Smooth muscle cell (in vitro differentiated cells): ENCODE data around the gene BST1. TPM values are rescaled to one million over a fixed set of nuclear protein-coding genes. Genes with fewer than 3 reads are reported as not detected.

Source experiments
- DNase-seq: peaks from one replicate; lab custom pipeline; 2025; ENCODE audit not compliant: unreplicated experiment; lab: John Stamatoyannopoulos, UW
- H2AFZ ChIP-seq: fragments of 200-600 bp; sonication (generic); 2 replicates; pipeline ENCODE4 v1.6.0; 2016; ENCODE audit warnings: antibody characterized with exemption, low read depth, mild to moderate bottlenecking
- H3F3A ChIP-seq: fragments of 200-600 bp; sonication (generic); 2 replicates; pipeline ENCODE4 v1.6.0; 2017; ENCODE audit warnings: antibody characterized with exemption, low read depth
- H3K27ac ChIP-seq: fragments of 200-600 bp; sonication (generic); 2 replicates; pipeline ENCODE4 v1.5.1; 2016; ENCODE audit warnings: low read depth, mild to moderate bottlenecking
- H3K27me3 ChIP-seq: fragments of 200-600 bp; sonication (generic); 2 replicates; pipeline ENCODE4 v1.6.1; 2016; ENCODE audit warnings: low read depth, mild to moderate bottlenecking
- H3K36me3 ChIP-seq: fragments of 200-600 bp; sonication (generic); 2 replicates; pipeline ENCODE4 v1.5.1; 2016; ENCODE audit warnings: low read depth
- H3K4me1 ChIP-seq: fragments of 200-600 bp; sonication (generic); 2 replicates; pipeline ENCODE4 v1.5.1; 2016; ENCODE audit warnings: low read depth
- H3K4me2 ChIP-seq: fragments of 200-600 bp; sonication (generic); 2 replicates; pipeline ENCODE4 v1.6.0; 2016; ENCODE audit warnings: mild to moderate bottlenecking
- H3K4me3 ChIP-seq: fragments of 200-600 bp; sonication (generic); 2 replicates; pipeline ENCODE4 v1.5.1; 2016; ENCODE audit warnings: mild to moderate bottlenecking
- H3K79me2 ChIP-seq: fragments of 200-600 bp; sonication (generic); 2 replicates; pipeline ENCODE4 v1.6.0; 2016; ENCODE audit warnings: low read depth, mild to moderate bottlenecking
- H3K9ac ChIP-seq: fragments of 200-600 bp; sonication (generic); 2 replicates; pipeline ENCODE4 v1.6.0; 2016; ENCODE audit warnings: low read depth
- H3K9me3 ChIP-seq: fragments of 200-600 bp; sonication (generic); replicated peaks from 2 replicates; pipeline ENCODE4 v1.5.1; 2016; ENCODE audit warnings: low read depth
- H4K20me1 ChIP-seq: fragments of 200-600 bp; sonication (generic); 2 replicates; pipeline ENCODE4 v1.6.0; 2016; ENCODE audit warnings: low read depth
- WGBS: methylation state at CpG from one replicate; pipeline ENCODE4 v1.1.7; 2016; ENCODE audit warnings: low lambda C conversion rate; 5-methylcytosine and 5-hydroxymethylcytosine counted together
- polyA plus RNA-seq: library from polyadenylated mRNA; unstranded; fragments of >200 nt; fragmentation: Nextera tagmentation; extraction: Ambion mirVana; gene quantifications from 2 replicates; pipeline ENCODE4 v1.2.1, GENCODE V29; 2016
- total RNA-seq: library from RNA; depleted of rRNA; stranded (reverse); fragments of >200 nt; gene quantifications from 2 replicates; pipeline ENCODE4 v1.2.3, GENCODE V29; 2014
- TF ChIP-seq, protein P1 (sequence below): fragments of 200-600 bp; sonication (generic); IDR thresholded peaks from 2 replicates; pipeline ENCODE4 v1.5.1; 2017; ENCODE audit warnings: borderline replicate concordance, mild to moderate bottlenecking, antibody characterized with exemption; ENCODE audit not compliant: insufficient read depth, poor library complexity, severe bottlenecking

BST1 gene
- total and polyA plus RNA-seq, 2 experiments from 2014 or later, result 5.2 TPM

DNA sequence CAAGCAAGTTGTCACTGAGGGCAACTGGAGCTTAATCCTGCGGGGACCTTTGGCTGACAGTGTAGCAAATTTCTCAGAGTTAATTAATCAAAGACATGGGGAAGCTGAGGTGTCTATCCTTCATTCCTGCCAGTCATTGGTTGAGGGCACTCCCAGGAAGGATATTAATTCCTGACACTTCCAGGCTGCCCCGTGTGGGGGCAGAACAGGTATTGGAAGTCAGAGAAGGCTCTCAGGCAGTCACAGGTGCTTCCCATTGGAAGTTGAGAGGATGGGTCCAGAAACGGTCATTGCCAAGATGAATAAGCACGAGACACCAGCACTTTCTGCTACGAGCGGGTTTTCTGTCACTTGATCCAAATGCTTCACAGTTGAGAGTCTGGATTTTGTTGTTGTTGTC, 46.1 kb downstream of the BST1 start:
- H3K9ac ChIP-seq, result no peak overlapping the region
- 75% methylated on average over 6 of the region's 6 CpGs for WGBS
- TF ChIP-seq, protein P1, sequence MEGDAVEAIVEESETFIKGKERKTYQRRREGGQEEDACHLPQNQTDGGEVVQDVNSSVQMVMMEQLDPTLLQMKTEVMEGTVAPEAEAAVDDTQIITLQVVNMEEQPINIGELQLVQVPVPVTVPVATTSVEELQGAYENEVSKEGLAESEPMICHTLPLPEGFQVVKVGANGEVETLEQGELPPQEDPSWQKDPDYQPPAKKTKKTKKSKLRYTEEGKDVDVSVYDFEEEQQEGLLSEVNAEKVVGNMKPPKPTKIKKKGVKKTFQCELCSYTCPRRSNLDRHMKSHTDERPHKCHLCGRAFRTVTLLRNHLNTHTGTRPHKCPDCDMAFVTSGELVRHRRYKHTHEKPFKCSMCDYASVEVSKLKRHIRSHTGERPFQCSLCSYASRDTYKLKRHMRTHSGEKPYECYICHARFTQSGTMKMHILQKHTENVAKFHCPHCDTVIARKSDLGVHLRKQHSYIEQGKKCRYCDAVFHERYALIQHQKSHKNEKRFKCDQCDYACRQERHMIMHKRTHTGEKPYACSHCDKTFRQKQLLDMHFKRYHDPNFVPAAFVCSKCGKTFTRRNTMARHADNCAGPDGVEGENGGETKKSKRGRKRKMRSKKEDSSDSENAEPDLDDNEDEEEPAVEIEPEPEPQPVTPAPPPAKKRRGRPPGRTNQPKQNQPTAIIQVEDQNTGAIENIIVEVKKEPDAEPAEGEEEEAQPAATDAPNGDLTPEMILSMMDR, result no peak
- H3K9me3 ChIP-seq, result no peaks in the 10 kb centered on the region
- H3K4me3 ChIP-seq, result no peak overlapping the region
- H3K4me1 ChIP-seq, result no peaks in the 10 kb centered on the region
- DNase-seq, result no peak
- no peaks in the 10 kb centered on the region for H3F3A ChIP-seq
- no peaks in the 10 kb centered on the region for H3K36me3 ChIP-seq
- H3K27ac ChIP-seq, result no peak overlapping the region
- H3K79me2 ChIP-seq, result no peaks in the 10 kb centered on the region
- no peaks in the 10 kb centered on the region for H4K20me1 ChIP-seq
- no peak overlapping the region for H3K4me2 ChIP-seq
- no peak overlapping the region for H2AFZ ChIP-seq
- H3K27me3 ChIP-seq, result no peaks in the 10 kb centered on the region

DNA sequence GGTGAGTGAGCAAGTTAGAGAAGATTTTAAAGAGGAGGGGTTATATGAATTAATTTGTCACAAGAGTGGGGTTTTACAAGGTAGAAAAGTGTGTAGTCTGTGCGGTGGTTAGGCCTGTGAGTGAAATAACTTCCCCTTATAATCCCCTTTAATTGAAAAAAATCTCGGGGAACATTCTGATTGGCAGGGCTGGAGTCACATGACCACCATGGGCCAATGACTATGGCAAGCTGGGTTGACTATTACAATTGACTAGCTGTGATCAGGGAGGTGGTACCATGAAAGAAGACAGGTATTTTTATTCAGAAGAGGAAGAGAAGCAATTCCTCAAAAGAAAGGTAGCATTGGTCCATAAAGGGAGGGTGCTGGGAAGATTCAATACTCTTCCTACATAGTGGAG, 48.3 kb downstream of the BST1 start:
- H4K20me1 ChIP-seq, result no peaks in the 10 kb centered on the region
- DNase-seq, result no peak
- H3K27ac ChIP-seq, result no peak overlapping the region
- no peaks in the 10 kb centered on the region for H3K4me1 ChIP-seq
- H3K27me3 ChIP-seq, result no peaks in the 10 kb centered on the region
- TF ChIP-seq, protein P1, result no peak
- H3K4me2 ChIP-seq, result no peak overlapping the region
- WGBS, result 90% methylated on average over 2 of the region's 2 CpGs
- no peaks in the 10 kb centered on the region for H3K9me3 ChIP-seq
- H3F3A ChIP-seq, result no peaks in the 10 kb centered on the region
- H3K79me2 ChIP-seq, result no peaks in the 10 kb centered on the region
- no peak overlapping the region for H3K4me3 ChIP-seq
- no peak overlapping the region for H2AFZ ChIP-seq
- H3K9ac ChIP-seq, result no peak overlapping the region
- H3K36me3 ChIP-seq, result no peaks in the 10 kb centered on the region

DNA sequence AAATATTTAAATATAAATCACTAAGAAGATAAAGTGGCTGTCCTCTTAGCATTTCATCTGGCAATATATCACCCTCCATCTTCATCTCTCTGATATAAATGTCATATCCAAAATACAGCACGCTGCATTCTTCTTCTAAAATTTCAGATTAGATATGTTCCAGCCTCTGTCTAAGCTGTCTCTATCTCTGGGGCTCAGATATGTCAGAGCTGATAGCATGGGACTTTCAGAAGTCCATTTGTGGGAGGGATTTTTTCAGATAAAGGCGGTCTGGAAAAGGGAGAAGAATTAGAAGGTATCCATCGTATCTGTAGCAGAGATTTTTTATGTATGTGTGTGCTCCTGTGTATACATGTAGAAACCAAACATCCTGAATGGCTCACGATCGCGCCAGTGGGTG, 50.2 kb downstream of the BST1 start:
- no peak overlapping the region for H3K4me3 ChIP-seq
- no peaks in the 10 kb centered on the region for H3K4me1 ChIP-seq
- 82% methylated on average over 6 of the region's 6 CpGs for WGBS
- no peaks in the 10 kb centered on the region for H3F3A ChIP-seq
- no peak overlapping the region for H2AFZ ChIP-seq
- no peak overlapping the region for H3K4me2 ChIP-seq
- H3K9me3 ChIP-seq, result no peaks in the 10 kb centered on the region
- TF ChIP-seq, protein P1, result no peak
- no peaks in the 10 kb centered on the region for H3K36me3 ChIP-seq
- H3K79me2 ChIP-seq, result no peaks in the 10 kb centered on the region
- no peak for DNase-seq
- no peak overlapping the region for H3K9ac ChIP-seq
- no peak overlapping the region for H3K27ac ChIP-seq
- H3K27me3 ChIP-seq, result no peaks in the 10 kb centered on the region
- no peaks in the 10 kb centered on the region for H4K20me1 ChIP-seq

DNA sequence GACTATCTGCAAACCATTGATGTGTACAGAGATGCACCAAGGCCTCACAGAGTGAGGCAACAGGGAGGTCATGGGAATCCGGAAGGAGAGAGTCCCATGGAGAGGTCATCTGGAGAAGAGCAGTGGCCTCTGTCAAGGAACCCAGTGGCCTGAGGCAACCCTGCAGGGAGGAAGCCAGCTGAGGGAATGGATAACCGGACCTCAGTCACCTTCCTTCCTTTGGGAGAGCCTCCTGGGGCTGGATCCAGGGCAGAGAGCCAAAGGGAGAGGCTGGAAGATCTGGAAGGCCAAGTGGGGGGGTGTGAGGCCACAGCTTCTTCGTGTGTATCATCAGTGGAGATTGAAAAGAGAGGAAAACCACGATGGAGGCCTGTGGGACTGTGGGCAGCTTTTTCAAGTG, 50.9 kb downstream of the BST1 start:
- DNase-seq, result no peak
- Histone ChIP-seq H3F3A (no peaks in the 10 kb centered on the region), H3K36me3 (no peaks in the 10 kb centered on the region), H3K4me3 (no peak overlapping the region), H3K79me2 (no peaks in the 10 kb centered on the region), H3K4me2 (no peak overlapping the region), H4K20me1 (no peaks in the 10 kb centered on the region), H3K9me3 (no peaks in the 10 kb centered on the region), H2AFZ (no peak overlapping the region), H3K27me3 (no peaks in the 10 kb centered on the region), H3K4me1 (no peaks in the 10 kb centered on the region), H3K27ac (no peak overlapping the region), H3K9ac (no peak overlapping the region)
- 86% methylated on average over 4 of the region's 4 CpGs for WGBS
- TF ChIP-seq, protein P1, result no peak
